Cardiac muscle cell (in vitro differentiated cells and primary cell): Measurements from ENCODE around the gene CARMIL1. TPM values are rescaled to one million over a fixed set of nuclear protein-coding genes. Genes with fewer than 3 reads are reported as not detected.

Experiments used
- DNase-seq, 2 donors: peaks; one replicate each; pipeline versions ENCODE4 v3.0.0 to v3.0.0-alpha.2; 2010 to 2017; ENCODE audit warnings: low read depth in 1 of 2, low spot score in 1 of 2
- H3K27ac ChIP-seq: fragments of 200-600 bp; sonication (generic); 2 replicates; pipeline ENCODE4 v1.5.1; 2016
- H3K27me3 ChIP-seq: fragments of 200-600 bp; sonication (generic); 2 replicates; pipeline ENCODE4 v1.6.0; 2016; ENCODE audit warnings: control low read depth
- H3K36me3 ChIP-seq: fragments of 200-600 bp; sonication (generic); 2 replicates; pipeline ENCODE4 v1.5.1; 2016; ENCODE audit warnings: control low read depth
- H3K4me1 ChIP-seq: fragments of 200-600 bp; sonication (generic); 2 replicates; pipeline ENCODE4 v1.8.1; 2017; ENCODE audit warnings: low read depth, mild to moderate bottlenecking, mixed run types
- H3K4me3 ChIP-seq: fragments of 200-600 bp; sonication (generic); 2 replicates; pipeline ENCODE4 v1.5.1; 2016; ENCODE audit warnings: mild to moderate bottlenecking
- H3K9me3 ChIP-seq: fragments of 200-600 bp; sonication (generic); 2 replicates; pipeline ENCODE4 v1.5.1; 2017; ENCODE audit warnings: low read depth, mild to moderate bottlenecking, control low read depth
- CTCF ChIP-seq: IDR thresholded peaks from 2 replicates; pipeline ENCODE4 v1.5.1; 2012; ENCODE audit warnings: low read depth, mild to moderate bottlenecking, low read length
- polyA plus RNA-seq: library from polyadenylated mRNA; unstranded; fragments of >200 nt; fragmentation: Nextera tagmentation; extraction: Ambion mirVana; gene quantifications from 2 replicates; pipeline ENCODE4 v1.2.1, GENCODE V29; 2016
- total RNA-seq: library from RNA; depleted of rRNA; stranded (reverse); fragments of >200 nt; gene quantifications from 2 replicates; pipeline ENCODE4 v1.2.3, GENCODE V29; 2016

Gene CARMIL1
- total and polyA plus RNA-seq, 2 experiments from 2014 or later, result 15.7 to 63.6 TPM

DNA sequence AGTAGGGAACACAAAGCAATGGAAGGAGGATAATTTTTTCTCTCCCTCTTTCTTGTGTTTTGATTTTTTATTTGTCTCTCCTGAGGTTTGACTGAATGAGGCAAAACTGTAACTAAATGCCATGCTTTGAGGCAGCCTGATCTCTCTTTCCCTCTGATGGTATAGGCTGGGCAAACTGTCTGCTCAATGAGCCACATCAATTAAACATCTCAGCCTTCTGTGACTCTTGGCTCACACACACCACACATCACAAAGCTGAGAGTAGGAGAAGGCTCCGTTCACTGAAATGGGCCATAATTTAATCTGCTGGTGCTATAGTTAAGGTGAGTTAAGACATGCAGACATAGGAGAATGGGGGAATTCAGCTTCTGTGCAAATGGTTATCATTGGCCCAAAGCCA lies 344.7 kb downstream of the CARMIL1 start:
- H3K9me3 ChIP-seq, result no peaks in the 10 kb centered on the region
- peak; percentile 6 to 8 for DNase-seq
- H3K36me3 ChIP-seq, result peaks cover 5% of the 10 kb centered on the region
- no peak overlapping the region for H3K27ac ChIP-seq
- H3K4me1 ChIP-seq, result no peaks in the 10 kb centered on the region
- TF ChIP-seq CTCF, result no peak
- no peak overlapping the region for H3K4me3 ChIP-seq
- H3K27me3 ChIP-seq, result no peaks in the 10 kb centered on the region

DNA sequence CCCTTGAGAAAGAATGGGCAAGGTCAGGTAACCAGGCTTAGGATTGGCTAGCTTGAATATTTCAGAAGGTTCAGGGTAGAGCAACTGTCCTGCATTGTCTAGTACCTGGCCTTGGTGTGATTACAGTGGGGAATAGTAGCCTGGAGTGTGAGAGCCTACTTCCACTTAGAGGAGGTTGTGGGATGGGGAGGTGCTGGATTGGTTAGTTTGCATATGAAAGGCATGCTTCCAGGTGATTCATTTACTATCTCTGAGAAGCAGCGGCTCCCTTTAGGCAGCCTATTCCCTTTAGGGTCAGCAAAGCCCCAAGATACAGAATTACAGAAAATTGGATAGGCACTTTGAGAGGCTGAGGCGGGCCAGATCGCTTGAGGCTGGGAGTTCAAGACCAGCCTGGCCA lies 347.8 kb downstream of the CARMIL1 start:
- TF ChIP-seq CTCF, result no peak
- H3K9me3 ChIP-seq, result no peaks in the 10 kb centered on the region
- no peak for DNase-seq
- H3K27me3 ChIP-seq, result no peaks in the 10 kb centered on the region
- H3K4me3 ChIP-seq, result no peak overlapping the region
- no peaks in the 10 kb centered on the region for H3K4me1 ChIP-seq
- H3K27ac ChIP-seq, result no peak overlapping the region
- no peaks in the 10 kb centered on the region for H3K36me3 ChIP-seq

DNA sequence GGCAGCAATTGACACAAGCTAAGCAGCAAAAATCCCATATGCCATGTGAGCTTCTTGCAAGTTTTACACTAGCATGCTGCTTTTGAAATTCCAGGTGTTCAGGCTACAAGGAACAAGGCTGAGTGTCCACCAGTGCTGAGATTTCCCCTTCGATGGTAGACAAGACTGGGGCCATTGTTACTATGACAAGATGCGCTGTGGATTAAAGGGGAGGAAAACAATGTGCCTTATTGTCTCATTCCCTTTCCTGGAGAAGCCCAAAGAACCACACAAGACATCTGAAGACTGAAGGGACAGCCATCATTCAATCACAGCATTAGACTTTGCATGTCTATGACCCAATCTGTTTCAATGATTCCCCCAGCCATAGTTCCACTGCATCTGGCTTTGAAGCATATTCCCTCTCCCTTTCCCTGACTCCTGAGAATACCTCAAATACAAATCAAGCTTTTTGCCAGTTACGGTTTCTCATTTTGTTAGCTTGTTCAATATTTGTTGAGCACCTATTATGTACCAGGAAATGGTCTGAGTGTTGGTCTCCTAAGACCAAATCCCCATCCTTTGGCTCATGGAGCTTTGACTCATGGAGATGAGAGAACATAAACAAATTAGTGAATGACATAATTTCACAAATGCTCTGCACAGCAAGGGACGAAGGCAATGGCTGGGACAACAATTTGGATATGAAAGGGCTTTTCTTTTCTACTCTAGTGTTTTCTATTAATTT lies 349.5 kb downstream of the CARMIL1 start:
- H3K27ac ChIP-seq, result no peak overlapping the region
- TF ChIP-seq CTCF, result no peak
- no peaks in the 10 kb centered on the region for H3K4me1 ChIP-seq
- H3K9me3 ChIP-seq, result no peaks in the 10 kb centered on the region
- no peaks in the 10 kb centered on the region for H3K36me3 ChIP-seq
- DNase-seq, result no peak
- H3K27me3 ChIP-seq, result no peaks in the 10 kb centered on the region
- H3K4me3 ChIP-seq, result no peak overlapping the region

- no peak for DNase-seq
- Histone ChIP-seq H3K27ac (no peak overlapping the region), H3K36me3 (no peaks in the 10 kb centered on the region), H3K9me3 (no peaks in the 10 kb centered on the region), H3K27me3 (no peaks in the 10 kb centered on the region), H3K4me3 (no peak overlapping the region), H3K4me1 (no peaks in the 10 kb centered on the region)
- no peak for TF ChIP-seq CTCF
Observed at GRCh38 chr6:25629198-25629576, 350.0 kb downstream of the CARMIL1 start.

DNA sequence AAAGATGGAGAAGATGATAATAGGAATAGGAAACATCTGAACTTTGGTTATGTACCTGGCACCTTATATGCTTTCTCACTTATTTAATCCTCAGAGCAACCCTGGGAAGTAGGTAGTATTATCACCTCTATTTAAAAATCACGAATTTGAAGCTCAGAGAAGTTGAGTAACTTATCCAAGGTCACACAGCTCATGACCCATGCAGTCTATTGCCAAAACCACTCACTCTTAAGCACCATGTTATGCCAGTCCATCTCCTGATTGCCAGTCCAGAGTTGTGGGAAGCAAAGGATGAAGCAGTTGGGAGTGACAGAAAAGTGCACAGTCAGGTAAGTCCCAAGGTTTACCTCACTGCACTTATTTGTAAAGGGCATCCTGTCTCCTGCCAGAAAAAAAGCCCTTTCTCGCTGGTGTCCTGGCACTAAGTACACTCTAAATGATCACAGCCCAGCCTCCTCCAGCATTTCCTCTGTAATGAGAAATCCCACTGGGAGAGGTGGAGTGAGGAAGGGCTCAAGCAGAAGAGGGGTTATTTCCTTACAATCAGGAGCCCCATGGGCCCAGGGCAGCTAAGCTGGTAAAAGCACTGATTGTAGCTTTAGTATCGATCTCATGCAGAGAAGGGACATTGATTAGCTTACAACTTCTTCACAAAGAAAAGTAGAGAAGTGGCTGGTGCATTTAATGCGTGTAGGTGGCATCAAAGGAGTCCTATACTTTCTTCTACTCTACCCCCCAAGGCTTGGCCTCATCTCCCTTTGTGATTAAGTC lies 351.5 kb downstream of the CARMIL1 start:
- Histone ChIP-seq H3K27me3 (peaks cover 3% of the 10 kb centered on the region), H3K9me3 (no peaks in the 10 kb centered on the region), H3K36me3 (no peaks in the 10 kb centered on the region)

More for the DNA sequence above, 351.5 kb downstream of the CARMIL1 start:
- no peak overlapping the region for H3K27ac ChIP-seq
- no peak overlapping the region for H3K4me3 ChIP-seq
- no peaks in the 10 kb centered on the region for H3K4me1 ChIP-seq
- DNase-seq, result no peak
- no peak for TF ChIP-seq CTCF
